Measurements from ENCODE around the gene SH3RF2. TPM values are rescaled to one million over a fixed set of nuclear protein-coding genes. Genes with fewer than 3 reads are reported as not detected.
"Not testable (repeated sequence)": the region's sequence is repeated elsewhere in the genome, so short reads cannot be mapped to it uniquely, and the experiment has no call there.

SH3RF2 gene, protein sequence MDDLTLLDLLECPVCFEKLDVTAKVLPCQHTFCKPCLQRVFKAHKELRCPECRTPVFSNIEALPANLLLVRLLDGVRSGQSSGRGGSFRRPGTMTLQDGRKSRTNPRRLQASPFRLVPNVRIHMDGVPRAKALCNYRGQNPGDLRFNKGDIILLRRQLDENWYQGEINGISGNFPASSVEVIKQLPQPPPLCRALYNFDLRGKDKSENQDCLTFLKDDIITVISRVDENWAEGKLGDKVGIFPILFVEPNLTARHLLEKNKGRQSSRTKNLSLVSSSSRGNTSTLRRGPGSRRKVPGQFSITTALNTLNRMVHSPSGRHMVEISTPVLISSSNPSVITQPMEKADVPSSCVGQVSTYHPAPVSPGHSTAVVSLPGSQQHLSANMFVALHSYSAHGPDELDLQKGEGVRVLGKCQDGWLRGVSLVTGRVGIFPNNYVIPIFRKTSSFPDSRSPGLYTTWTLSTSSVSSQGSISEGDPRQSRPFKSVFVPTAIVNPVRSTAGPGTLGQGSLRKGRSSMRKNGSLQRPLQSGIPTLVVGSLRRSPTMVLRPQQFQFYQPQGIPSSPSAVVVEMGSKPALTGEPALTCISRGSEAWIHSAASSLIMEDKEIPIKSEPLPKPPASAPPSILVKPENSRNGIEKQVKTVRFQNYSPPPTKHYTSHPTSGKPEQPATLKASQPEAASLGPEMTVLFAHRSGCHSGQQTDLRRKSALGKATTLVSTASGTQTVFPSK
- total RNA-seq (2014; rRNA removed; shearing (Covaris generic)), result not detected in 2 replicates

DNA sequence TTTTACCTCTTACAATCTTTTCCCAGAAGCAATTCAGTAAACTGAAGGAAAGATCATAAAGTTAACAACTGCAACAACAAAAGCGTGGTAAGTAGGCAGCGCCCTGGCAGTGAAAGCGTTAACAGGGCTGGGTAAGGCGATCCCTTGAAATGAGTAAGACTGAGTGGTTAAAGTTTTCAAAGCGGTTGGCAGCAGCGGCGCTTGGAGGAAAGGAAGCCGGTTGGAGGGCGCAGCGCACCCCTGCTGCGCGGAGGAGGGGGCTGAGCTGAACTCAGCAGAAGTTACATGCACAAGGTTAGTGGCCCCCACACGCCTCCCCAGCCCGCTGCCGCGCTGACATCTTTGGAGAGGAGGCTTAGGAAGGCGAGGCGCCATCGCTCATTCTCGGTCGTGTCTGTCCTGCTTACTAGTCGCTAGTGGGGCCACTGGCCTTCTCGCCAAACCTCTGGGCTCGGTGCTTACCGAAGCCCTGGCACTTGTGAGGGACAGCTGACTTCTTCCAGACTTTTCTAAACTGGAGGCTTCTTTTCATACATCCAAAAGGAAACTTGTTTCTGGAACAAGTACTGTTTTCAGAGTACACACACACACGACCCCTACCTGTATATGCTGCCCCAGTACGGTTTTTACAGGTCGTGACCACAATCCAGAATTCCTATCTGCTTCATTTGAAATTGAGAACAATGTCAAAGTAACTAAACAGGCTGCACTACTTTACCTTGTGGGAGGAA is at the start of gene SH3RF2:
Gene SH3RF2 (plus strand): TSS at position 178 of the 731 bp plus-strand sequence. CDS start 1,351 bp downstream, outside the sequence.
- Histone ChIP-seq H3K4me1 (no peaks in the 10 kb centered on the region), H3K27me3 (peaks cover 6% of the 10 kb centered on the region; the same call in 1 of the 2 replicates), H3K9me3 (replicated peaks) (no peaks in the 10 kb centered on the region), H3K4me3 (peak within 1 kb of the TSS; percentile 42), H3K36me3 (no peaks in the 10 kb centered on the region), H3K27ac (no peak within 1 kb of the TSS)
- peak; percentile 71 to 78 for DNase-seq

DNA sequence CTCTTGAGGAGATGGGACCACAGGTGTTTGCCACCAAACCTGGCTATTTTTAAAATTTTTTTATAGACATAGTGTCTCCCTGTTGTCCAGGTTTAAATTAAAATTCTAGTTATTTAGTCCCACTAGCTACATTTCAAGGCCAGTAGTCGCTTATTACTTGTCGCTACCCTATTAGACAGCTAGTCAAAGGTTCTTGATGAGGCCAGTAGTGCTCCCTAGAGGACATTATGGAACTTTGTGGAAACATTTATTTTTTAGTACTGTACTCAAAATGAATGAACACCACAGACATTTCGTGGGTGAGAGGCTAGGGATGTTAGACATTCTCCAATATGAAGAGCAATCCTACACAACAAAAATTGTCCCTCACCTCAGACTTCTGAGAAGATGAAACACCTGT is 49.2 kb upstream of the SH3RF2 start:
- DNase-seq, result no peak
- Histone ChIP-seq H3K36me3 (no peaks in the 10 kb centered on the region), H3K27me3 (peaks cover 5% of the 10 kb centered on the region; the same call in 1 of the 2 replicates), H3K4me1 (no peaks in the 10 kb centered on the region), H3K4me3 (no peak overlapping the region), H3K27ac (no peak overlapping the region), H3K9me3 (replicated peaks) (no peaks in the 10 kb centered on the region)

DNA sequence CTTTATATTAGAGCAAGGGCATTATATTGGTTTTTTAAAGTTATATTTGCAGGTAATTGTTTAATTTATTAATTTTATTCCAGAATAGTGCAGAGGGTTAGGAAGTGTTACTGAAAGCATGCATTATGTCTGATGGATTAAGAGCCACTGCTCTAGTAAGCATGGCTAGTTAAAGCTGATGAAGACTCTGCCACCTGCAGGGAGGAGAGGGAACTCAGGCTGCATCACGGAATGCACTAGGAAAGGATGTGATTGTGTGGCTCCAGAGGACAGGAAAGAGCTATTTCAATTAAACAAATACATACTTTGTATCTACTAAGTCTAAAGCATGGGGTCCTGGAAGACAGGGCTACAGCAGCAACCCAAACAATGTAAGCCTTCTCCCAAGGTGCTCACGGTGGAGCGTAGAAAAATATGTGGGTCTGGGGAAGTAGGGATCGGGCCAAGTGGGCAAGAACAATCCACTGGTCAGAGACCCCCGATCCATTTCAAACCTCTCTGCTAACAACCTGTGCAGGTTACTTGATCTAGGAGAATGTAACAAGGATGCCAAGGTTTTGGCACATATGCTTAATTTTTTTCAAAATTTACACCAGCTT is 48.3 kb upstream of the SH3RF2 start:
- Histone ChIP-seq H3K9me3 (replicated peaks) (no peaks in the 10 kb centered on the region), H3K36me3 (no peaks in the 10 kb centered on the region), H3K27ac (no peak overlapping the region), H3K27me3 (peaks cover 5% of the 10 kb centered on the region; the same call in 1 of the 2 replicates), H3K4me3 (no peak overlapping the region), H3K4me1 (no peaks in the 10 kb centered on the region)
- DNase-seq, result peak in 1 of 2 experiments; percentile 36

DNA sequence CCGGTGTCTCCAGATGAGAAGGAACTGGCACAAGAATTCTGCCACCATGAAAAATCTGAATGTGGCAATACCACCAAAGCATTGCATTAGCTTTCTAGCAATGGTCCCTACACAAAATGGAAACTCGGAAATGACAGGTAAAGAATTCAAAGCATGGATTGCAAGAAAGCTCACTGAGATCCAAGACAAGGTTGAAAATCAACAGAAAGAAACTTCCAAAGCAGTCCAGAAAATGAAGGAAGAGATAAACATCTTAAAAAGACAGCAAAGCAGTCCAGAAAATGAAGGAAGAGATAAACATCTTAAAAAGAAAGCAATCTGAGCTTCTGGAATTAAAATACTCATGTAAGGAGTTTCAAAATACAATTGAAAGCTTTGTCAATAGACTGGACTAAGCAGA is 46.8 kb upstream of the SH3RF2 start:
- Histone ChIP-seq H3K4me1 (no peaks in the 10 kb centered on the region), H3K36me3 (no peaks in the 10 kb centered on the region), H3K27ac (no peak overlapping the region), H3K4me3 (no peak overlapping the region), H3K9me3 (replicated peaks) (no peaks in the 10 kb centered on the region), H3K27me3 (peaks cover 5% of the 10 kb centered on the region; the same call in 1 of the 2 replicates)
- DNase-seq, result no peak

DNA sequence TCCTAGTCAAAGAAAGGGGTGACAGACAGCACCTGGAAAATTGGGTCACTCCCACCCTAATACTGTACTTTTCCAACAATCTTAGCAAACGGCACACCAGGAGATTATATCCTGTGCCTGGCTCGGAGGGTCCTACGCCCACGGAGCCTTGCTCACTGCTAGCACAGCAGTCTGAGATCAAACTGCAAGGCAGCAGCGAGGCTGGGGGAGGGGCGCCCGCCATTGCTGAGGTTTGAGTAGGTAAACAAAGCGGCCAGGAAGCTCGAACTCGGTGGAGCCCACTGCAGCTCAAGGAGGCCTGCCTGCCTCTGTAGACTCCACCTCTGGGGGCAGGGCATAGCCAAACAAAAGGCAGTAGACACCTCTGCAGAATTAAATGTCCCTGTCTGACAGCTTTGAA is 45.0 kb upstream of the SH3RF2 start:
- not testable (repeated sequence) for H3K4me3 ChIP-seq; H3K9me3 ChIP-seq (replicated peaks); H3K36me3 ChIP-seq; H3K27me3 ChIP-seq; DNase-seq; H3K4me1 ChIP-seq; H3K27ac ChIP-seq

DNA sequence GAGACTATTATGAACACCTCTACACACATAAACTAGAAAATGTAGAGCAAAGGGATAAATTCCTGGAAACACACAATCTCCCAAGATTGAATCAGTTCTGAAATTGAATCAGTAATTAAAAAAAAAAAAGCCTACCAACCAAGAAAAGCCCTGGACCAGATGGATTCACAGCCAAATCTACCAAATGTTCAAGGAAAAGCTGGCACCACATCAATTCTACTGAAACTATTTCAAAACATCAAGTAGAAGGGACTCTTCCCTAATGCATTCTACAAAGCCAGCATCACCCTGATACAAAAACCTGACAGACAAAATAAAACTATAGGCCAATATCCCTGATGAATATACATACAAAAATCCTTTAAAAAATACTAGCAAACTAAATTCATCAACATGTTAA is 38.2 kb upstream of the SH3RF2 start:
- H3K9me3 ChIP-seq (replicated peaks), result no peaks in the 10 kb centered on the region
- H3K27me3 ChIP-seq, result no peaks in the 10 kb centered on the region
- H3K4me1 ChIP-seq, result no peaks in the 10 kb centered on the region
- no peak overlapping the region for H3K4me3 ChIP-seq
- no peak overlapping the region for H3K27ac ChIP-seq
- DNase-seq, result no peak
- H3K36me3 ChIP-seq, result no peaks in the 10 kb centered on the region

DNA sequence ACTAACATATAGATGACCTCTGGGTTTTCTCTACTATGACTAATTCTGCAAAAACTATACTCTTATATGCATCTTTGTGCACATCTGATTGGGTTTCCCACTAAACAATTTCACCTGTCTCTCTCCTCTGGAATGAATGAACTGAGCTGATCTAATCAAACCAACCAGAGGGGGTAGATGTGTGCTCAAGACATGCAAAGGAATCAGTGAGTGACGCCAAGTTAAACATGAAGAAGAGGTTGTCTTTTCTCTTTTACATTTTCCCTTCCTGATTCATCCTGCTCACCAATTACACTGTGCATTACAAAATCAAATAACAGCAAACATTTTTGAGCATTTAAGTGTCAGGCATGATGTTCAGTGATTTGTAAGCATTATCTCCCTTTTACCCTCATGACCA is 34.0 kb upstream of the SH3RF2 start:
- H3K4me3 ChIP-seq, result no peak overlapping the region
- no peak overlapping the region for H3K27ac ChIP-seq
- no peaks in the 10 kb centered on the region for H3K36me3 ChIP-seq
- no peak for DNase-seq
- peaks cover 5% of the 10 kb centered on the region; the same call in 1 of the 2 replicates for H3K27me3 ChIP-seq
- H3K9me3 ChIP-seq (replicated peaks), result no peaks in the 10 kb centered on the region
- no peaks in the 10 kb centered on the region for H3K4me1 ChIP-seq

DNA sequence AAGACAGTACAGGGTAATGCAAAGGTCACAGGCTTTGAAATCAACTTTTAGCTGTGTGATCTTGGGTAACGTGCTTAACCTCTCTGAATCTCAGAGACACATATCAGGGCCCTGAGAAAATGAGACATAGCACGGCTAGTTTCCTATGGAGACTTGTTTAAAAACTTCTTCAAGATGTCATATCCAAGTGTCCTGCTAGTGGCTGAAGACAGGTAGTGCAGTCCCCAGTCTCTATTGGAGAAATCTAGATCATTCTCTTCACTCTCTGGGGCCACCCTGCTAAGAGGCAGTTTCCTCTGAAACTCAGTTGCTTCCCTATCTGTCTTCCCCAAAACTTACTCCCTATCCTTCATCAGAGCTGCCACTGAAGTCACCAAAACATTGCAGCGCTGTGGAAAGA is 33.3 kb upstream of the SH3RF2 start:
- DNase-seq, result no peak
- Histone ChIP-seq H3K27me3 (peaks cover 5% of the 10 kb centered on the region; the same call in 1 of the 2 replicates), H3K4me1 (no peaks in the 10 kb centered on the region), H3K36me3 (no peaks in the 10 kb centered on the region), H3K9me3 (replicated peaks) (no peaks in the 10 kb centered on the region), H3K4me3 (no peak overlapping the region), H3K27ac (no peak overlapping the region)

DNA sequence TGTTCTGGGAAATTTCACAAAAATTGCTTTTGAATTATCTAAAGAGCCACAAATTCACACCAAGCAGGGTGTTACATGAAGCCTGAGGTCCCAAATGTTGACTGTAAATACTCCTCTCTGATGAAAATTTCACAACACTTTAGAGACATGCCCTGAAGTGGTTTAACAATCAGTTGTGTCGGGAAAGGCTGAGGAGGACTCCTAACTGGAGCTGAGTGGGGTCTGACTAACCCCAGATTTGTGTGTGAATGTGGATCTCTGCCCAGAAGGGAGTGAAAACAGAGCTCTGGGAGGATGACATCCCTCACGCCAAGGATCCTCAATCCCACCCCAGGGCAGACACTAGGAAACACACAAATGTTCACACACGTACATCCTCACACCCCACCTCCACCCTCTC is 32.5 kb upstream of the SH3RF2 start:
- H3K27ac ChIP-seq, result no peak overlapping the region

DNA sequence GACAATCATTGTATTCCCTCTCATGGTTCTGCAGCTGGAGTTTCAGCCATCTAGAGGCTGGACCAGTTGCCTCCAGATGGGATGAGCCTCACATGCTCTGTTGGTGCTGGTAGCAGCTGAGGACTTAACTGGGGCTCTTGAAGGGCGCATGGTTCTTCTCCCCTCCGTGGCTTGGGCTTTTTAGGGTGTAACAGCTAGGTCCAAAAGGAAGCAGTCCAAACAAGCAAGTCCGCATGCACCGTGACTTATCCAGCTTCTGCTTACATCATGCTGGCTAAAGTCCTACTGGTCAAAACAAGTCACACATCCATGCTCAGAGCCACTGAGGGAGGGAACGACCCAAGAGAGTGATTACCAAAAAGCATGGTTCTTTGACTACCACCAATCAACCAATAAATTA is 31.6 kb upstream of the SH3RF2 start:
- H3K27me3 ChIP-seq, result peaks cover 5% of the 10 kb centered on the region; the same call in 1 of the 2 replicates
- no peak for DNase-seq
- H3K4me3 ChIP-seq, result no peak overlapping the region
- no peak overlapping the region for H3K27ac ChIP-seq
- H3K36me3 ChIP-seq, result no peaks in the 10 kb centered on the region
- no peaks in the 10 kb centered on the region for H3K9me3 ChIP-seq (replicated peaks)
- no peaks in the 10 kb centered on the region for H3K4me1 ChIP-seq

More for the DNA sequence above, 32.5 kb upstream of the SH3RF2 start:
- no peak for DNase-seq
- no peaks in the 10 kb centered on the region for H3K9me3 ChIP-seq (replicated peaks)
- H3K27me3 ChIP-seq, result peaks cover 5% of the 10 kb centered on the region; the same call in 1 of the 2 replicates
- H3K4me1 ChIP-seq, result no peaks in the 10 kb centered on the region
- no peaks in the 10 kb centered on the region for H3K36me3 ChIP-seq
- no peak overlapping the region for H3K4me3 ChIP-seq

DNA sequence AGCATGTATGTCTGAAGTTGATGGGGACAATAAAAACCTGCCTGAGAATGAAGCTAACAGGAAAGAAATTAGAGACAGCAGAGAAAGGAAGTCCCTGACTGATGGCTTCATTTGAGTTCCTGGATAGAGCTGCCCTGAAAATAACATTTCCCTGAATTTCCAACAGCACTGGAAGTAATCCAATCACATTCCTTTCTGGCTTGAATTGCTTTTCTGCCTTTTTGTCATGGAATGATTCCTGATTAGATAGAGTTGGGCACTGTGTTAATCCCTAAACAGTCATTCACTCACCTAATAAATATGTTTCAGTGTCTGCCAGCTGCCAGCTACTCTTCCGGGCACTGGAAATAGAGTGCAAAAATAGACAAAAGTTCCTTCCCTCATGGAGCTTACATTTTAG is 30.0 kb upstream of the SH3RF2 start:
- Histone ChIP-seq H3K9me3 (replicated peaks) (no peaks in the 10 kb centered on the region), H3K27ac (no peak overlapping the region), H3K36me3 (no peaks in the 10 kb centered on the region), H3K4me3 (no peak overlapping the region), H3K4me1 (no peaks in the 10 kb centered on the region), H3K27me3 (peaks cover 5% of the 10 kb centered on the region; the same call in 1 of the 2 replicates)
- no peak for DNase-seq

DNA sequence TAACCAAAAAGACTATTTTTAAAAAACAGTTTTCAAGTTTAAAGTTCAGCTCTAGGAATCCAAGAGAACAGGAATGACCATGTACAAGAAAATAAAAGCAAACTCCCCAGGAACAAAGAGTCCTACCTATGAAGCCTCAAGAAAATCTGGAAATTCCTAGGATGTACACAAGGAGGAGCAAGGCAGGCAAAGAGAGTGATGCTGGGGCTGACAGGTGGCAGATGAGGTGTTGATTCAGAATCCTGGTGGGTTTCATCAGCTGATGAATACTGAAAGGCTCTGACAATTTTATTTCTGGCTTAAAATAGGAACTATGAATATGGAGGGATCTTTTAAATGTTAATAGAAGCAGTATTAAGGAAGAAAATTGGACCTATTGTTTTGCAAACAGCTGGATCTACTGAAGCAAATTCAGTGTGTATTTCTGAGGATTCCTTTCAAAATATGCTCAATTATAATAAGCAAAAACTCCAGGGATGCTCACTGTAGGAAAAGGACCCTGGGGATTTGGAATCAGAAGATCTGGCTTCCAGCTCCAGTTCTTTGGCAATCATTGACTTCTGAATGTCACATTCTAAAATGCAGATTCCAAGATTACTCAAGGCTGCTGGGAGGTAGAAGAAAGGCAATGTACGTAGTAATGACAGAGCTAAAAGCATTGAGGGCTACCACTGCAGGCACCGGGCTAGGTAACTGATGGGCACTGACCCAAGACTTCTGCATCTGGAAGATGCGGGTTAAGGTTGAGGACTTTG is 28.0 kb upstream of the SH3RF2 start:
- H3K27me3 ChIP-seq, result peaks cover 5% of the 10 kb centered on the region; the same call in 1 of the 2 replicates
- no peaks in the 10 kb centered on the region for H3K36me3 ChIP-seq
- no peak overlapping the region for H3K4me3 ChIP-seq
- H3K27ac ChIP-seq, result no peak overlapping the region
- H3K4me1 ChIP-seq, result no peaks in the 10 kb centered on the region
- no peaks in the 10 kb centered on the region for H3K9me3 ChIP-seq (replicated peaks)
- no peak for DNase-seq

DNA sequence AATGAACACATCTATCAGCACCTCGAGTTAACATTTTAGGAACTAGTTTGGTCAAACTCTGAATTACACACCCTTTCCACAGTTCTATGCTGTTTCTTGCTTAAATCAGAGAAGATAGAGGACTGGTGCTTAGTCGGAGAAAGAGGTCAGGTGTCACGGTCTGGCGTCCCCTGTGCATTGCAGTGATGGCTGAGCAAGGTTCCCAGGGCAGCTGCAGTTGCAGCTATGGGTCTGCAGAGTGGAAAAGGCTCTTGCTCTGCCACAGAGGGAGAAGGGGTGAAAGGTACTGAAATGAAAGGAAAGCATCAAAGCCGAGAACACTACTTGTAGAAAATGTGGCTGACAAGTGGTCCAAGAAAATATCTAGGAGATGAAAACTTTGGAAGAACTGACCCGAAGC is 25.2 kb upstream of the SH3RF2 start:
- Histone ChIP-seq H3K9me3 (replicated peaks) (no peaks in the 10 kb centered on the region), H3K36me3 (no peaks in the 10 kb centered on the region)
- DNase-seq, result no peak

DNA sequence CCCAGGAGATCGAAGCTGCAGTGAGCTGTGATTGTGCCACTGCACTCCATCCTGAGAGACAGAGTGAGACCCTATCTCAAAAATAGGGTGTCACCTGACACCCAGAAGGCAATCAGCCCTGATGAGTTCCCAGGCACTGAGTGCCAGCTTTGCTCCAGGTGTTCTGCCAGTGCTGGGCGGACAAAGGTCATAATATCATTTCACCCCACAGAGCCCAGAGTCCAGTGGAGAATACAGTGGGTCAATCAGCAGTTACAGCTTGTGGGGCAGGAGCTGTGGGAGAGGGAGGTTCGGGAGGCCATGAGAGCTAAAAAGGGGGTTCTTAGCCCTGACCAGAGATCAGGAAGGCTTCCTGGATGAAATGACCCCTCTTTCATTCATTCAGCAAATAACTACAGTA is 24.4 kb upstream of the SH3RF2 start:
- no peak for DNase-seq
- Histone ChIP-seq H3K4me3 (no peak overlapping the region), H3K9me3 (replicated peaks) (no peaks in the 10 kb centered on the region), H3K27ac (no peak overlapping the region), H3K27me3 (no peaks in the 10 kb centered on the region), H3K4me1 (no peaks in the 10 kb centered on the region), H3K36me3 (no peaks in the 10 kb centered on the region)

More for the DNA sequence above, 25.2 kb upstream of the SH3RF2 start:
- Histone ChIP-seq H3K27ac (no peak overlapping the region), H3K27me3 (peaks cover 5% of the 10 kb centered on the region; the same call in 1 of the 2 replicates), H3K4me3 (no peak overlapping the region), H3K4me1 (no peaks in the 10 kb centered on the region)
